OCI-LY3 (cell line): ENCODE data around the gene PRSS56.

Experiments
- H2AFZ ChIP-seq: fragments of 200-600, 300-600 bp; shearing (Covaris generic); 2 replicates; pipeline ENCODE4 v1.6.0; 2014; ENCODE audit warnings: antibody characterized with exemption, low read depth, low read length
- H3K27ac ChIP-seq: fragments of 200-600, 300-600 bp; sonication (generic); 2 replicates; pipeline ENCODE4 v1.5.1; 2014; ENCODE audit warnings: mild to moderate bottlenecking, low read length, moderate library complexity, mixed read lengths
- H3K27me3 ChIP-seq: fragments of 200-600, 300-600 bp; sonication (generic); 2 replicates; pipeline ENCODE4 v1.6.1; 2014; ENCODE audit warnings: low read depth, low read length, mixed read lengths
- H3K36me3 ChIP-seq: fragments of 200-600, 300-600 bp; sonication (generic); replicated peaks from 2 replicates; pipeline ENCODE3; 2014; ENCODE audit warnings: low read depth, low read length, mixed read lengths
- H3K4me1 ChIP-seq: fragments of 300-600, 200-600 bp; sonication (generic); 2 replicates; pipeline ENCODE4 v1.6.1; 2014; ENCODE audit warnings: low read length, mixed read lengths
- H3K4me2 ChIP-seq: fragments of 200-600, 300-600 bp; sonication (generic); 2 replicates; pipeline ENCODE4 v1.6.1; 2014; ENCODE audit warnings: low read length, mixed read lengths
- H3K4me3 ChIP-seq: fragments of 300-600, 200-600 bp; sonication (generic); 2 replicates; pipeline ENCODE4 v1.5.1; 2014; ENCODE audit warnings: antibody characterized with exemption, mild to moderate bottlenecking, low read length, moderate library complexity
- H3K79me2 ChIP-seq: fragments of 300-600, 200-600 bp; shearing (Covaris generic); 2 replicates; pipeline ENCODE4 v1.6.1; 2014; ENCODE audit warnings: mild to moderate bottlenecking, low read length, mixed read lengths
- H3K9ac ChIP-seq: fragments of 300-600, 200-600 bp; shearing (Covaris generic); 2 replicates; pipeline ENCODE4 v1.6.0; 2014; ENCODE audit warnings: mild to moderate bottlenecking, low read length, moderate library complexity
- H3K9me3 ChIP-seq: fragments of 200-600, 300-600 bp; shearing (Covaris generic); 2 replicates; pipeline ENCODE4 v1.6.1; 2014; ENCODE audit warnings: low read length, mixed read lengths; ENCODE audit not compliant: insufficient read depth
- H4K20me1 ChIP-seq: fragments of 200-600, 300-600 bp; sonication (generic); 2 replicates; pipeline ENCODE4 v1.6.1; 2016; ENCODE audit warnings: low read length, mixed read lengths; ENCODE audit not compliant: insufficient read depth
- EZH2phosphoT487 ChIP-seq: fragments of 200-600 bp; shearing (Covaris generic); IDR thresholded peaks from 2 replicates; pipeline ENCODE4 v1.6.1; 2018; ENCODE audit warnings: antibody characterized with exemption, mixed run types, low read depth
- TF ChIP-seq, protein P1 (sequence below): fragments of 200-600, 300-600 bp; sonication (generic); IDR thresholded peaks from 2 replicates; pipeline ENCODE4 v1.5.1; 2014; ENCODE audit warnings: antibody characterized with exemption, low read length, low read depth

Gene PRSS56

DNA sequence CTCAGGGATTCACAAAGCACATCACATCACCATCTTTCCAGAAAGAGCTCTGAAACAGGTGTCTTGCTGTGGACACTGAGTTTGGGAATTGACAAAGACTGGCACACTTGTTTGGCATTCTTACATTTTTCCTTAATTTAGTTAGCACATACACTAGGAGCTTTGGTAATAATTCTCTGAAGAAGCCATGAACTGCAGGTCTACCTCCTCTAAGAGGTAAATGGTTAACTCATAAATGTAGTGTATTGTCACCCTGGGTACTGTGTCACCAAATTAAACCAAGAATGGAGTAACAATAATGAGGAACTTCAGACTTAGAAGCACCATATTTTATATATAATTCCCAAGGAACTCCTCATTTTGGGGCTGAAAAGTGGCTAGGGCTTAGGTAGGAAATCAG lies 52.9 kb downstream of the PRSS56 start:
- H3K9me3 ChIP-seq, result no peaks in the 10 kb centered on the region
- H2AFZ ChIP-seq, result no peak overlapping the region
- no peak for TF ChIP-seq EZH2phosphoT487
- H3K9ac ChIP-seq, result no peak overlapping the region
- no peaks in the 10 kb centered on the region for H3K27me3 ChIP-seq
- H3K4me3 ChIP-seq, result no peak overlapping the region
- H3K36me3 ChIP-seq, result peaks cover 3% of the 10 kb centered on the region
- H4K20me1 ChIP-seq, result no peaks in the 10 kb centered on the region
- H3K27ac ChIP-seq, result no peak overlapping the region
- H3K4me2 ChIP-seq, result no peak overlapping the region
- H3K79me2 ChIP-seq, result no peaks in the 10 kb centered on the region
- H3K4me1 ChIP-seq, result no peaks in the 10 kb centered on the region

DNA sequence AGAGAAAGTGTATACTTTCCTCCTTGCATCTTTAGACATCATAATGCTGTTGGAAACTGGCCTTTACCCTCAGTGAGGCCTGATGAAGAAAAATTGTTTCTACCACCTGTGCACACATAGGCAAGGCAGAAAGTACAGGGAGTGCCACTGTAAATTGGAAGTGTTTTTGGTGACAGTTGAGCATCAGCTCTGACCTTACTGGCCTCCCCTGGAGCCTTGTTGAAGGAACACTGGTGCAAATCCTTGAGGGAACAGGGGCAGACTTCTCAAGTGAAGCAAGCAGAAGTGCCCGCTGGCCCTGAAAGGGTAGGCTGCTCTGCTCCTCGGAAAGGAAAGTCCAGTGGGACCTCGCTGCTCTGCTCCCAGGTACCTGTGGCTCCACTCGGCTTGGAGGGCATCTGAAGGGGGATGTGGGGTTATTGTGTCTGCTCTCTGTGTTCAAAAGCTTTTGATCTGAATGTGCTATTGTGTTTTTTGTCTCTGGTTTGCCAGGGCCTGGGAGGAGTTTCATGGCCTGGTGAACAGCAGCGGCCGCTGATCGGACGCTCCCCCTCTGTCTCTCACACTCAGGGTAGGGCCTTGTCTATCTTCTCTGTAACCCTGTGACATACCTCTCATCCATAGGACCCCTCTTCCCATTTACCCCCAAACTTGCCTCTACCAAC lies 53.7 kb downstream of the PRSS56 start:
- TF ChIP-seq, protein P1, sequence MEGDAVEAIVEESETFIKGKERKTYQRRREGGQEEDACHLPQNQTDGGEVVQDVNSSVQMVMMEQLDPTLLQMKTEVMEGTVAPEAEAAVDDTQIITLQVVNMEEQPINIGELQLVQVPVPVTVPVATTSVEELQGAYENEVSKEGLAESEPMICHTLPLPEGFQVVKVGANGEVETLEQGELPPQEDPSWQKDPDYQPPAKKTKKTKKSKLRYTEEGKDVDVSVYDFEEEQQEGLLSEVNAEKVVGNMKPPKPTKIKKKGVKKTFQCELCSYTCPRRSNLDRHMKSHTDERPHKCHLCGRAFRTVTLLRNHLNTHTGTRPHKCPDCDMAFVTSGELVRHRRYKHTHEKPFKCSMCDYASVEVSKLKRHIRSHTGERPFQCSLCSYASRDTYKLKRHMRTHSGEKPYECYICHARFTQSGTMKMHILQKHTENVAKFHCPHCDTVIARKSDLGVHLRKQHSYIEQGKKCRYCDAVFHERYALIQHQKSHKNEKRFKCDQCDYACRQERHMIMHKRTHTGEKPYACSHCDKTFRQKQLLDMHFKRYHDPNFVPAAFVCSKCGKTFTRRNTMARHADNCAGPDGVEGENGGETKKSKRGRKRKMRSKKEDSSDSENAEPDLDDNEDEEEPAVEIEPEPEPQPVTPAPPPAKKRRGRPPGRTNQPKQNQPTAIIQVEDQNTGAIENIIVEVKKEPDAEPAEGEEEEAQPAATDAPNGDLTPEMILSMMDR, result no peak
- TF ChIP-seq EZH2phosphoT487, result no peak
- no peak overlapping the region for H3K4me2 ChIP-seq
- H3K4me3 ChIP-seq, result no peak overlapping the region
- no peaks in the 10 kb centered on the region for H3K9me3 ChIP-seq
- no peaks in the 10 kb centered on the region for H3K27me3 ChIP-seq
- peaks cover 3% of the 10 kb centered on the region for H3K36me3 ChIP-seq
- H3K79me2 ChIP-seq, result no peaks in the 10 kb centered on the region
- H3K9ac ChIP-seq, result no peak overlapping the region
- H2AFZ ChIP-seq, result no peak overlapping the region
- H3K27ac ChIP-seq, result no peak overlapping the region
- no peaks in the 10 kb centered on the region for H4K20me1 ChIP-seq
- no peaks in the 10 kb centered on the region for H3K4me1 ChIP-seq

DNA sequence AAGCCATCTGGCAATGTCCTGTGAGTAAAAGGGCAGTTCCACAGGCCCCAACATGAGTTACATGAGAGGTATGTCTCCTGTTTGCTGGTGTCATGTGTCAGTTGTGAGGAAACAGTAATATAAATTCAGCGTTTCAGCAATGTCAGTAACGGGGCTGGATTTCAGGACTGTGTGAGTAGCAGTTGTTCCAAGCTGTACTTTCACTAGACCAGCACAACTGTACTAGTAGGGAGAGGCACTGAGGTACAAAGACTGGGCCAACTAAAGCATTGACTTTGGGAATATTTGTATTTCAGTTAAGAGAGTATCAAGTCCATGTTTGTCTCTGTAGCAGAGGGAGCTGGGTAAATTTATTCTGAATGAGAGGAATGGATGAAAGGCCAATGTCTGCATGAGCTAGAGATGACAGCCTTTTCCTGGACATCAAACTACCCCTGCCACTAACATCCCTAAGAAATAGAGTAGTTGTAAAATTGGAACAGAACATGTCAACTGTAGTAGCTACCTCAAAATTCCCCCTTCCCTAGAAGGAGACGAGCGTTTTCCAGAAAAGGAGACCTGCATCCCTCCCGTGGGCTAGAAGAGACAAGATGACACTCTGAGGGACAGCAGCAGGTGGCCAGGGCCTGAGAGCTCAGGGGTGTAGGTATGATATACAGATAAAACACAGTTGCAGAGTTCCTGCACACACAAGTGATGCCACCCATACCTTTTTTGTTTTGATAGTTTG lies 54.7 kb downstream of the PRSS56 start:
- H4K20me1 ChIP-seq, result no peaks in the 10 kb centered on the region
- no peak overlapping the region for H2AFZ ChIP-seq
- no peak overlapping the region for H3K4me3 ChIP-seq
- no peaks in the 10 kb centered on the region for H3K9me3 ChIP-seq
- H3K36me3 ChIP-seq, result peaks cover 2% of the 10 kb centered on the region
- H3K79me2 ChIP-seq, result no peaks in the 10 kb centered on the region
- H3K27ac ChIP-seq, result no peak overlapping the region
- H3K27me3 ChIP-seq, result no peaks in the 10 kb centered on the region
- no peak overlapping the region for H3K9ac ChIP-seq
- TF ChIP-seq, protein P1, result no peak
- TF ChIP-seq EZH2phosphoT487, result no peak
- H3K4me2 ChIP-seq, result no peak overlapping the region
- no peaks in the 10 kb centered on the region for H3K4me1 ChIP-seq
